ENCODE results near the gene RBP4.
"Not testable (repeated sequence)": the region's sequence is repeated elsewhere in the genome, so short reads cannot be mapped to it uniquely, and the experiment has no call there.

RBP4 gene

DNA sequence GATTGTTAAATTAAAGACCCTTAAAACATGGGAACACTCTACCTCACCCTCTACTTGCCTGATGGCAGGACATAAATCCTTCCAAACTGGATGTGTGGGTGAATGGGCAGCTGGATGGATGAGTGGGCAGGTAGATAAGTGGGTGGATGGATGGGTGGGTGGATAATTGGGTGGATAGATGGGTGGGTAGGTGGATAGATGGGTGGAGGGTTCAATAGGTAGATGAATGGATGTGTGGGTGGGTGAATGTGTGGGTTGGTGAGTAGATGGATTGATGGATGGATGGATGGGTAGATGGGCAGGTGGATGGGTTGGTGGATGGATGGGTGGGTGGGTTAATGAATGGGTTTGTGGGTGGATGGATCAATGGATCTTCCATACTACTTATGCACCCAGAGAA lies 53.5 kb downstream of the RBP4 start:
- no peak for DNase-seq (ENCODE audit: low read depth)
- no peak overlapping the region for H3K4me3 ChIP-seq (ENCODE audit: low read depth, low read length)
- TF ChIP-seq, protein P1, sequence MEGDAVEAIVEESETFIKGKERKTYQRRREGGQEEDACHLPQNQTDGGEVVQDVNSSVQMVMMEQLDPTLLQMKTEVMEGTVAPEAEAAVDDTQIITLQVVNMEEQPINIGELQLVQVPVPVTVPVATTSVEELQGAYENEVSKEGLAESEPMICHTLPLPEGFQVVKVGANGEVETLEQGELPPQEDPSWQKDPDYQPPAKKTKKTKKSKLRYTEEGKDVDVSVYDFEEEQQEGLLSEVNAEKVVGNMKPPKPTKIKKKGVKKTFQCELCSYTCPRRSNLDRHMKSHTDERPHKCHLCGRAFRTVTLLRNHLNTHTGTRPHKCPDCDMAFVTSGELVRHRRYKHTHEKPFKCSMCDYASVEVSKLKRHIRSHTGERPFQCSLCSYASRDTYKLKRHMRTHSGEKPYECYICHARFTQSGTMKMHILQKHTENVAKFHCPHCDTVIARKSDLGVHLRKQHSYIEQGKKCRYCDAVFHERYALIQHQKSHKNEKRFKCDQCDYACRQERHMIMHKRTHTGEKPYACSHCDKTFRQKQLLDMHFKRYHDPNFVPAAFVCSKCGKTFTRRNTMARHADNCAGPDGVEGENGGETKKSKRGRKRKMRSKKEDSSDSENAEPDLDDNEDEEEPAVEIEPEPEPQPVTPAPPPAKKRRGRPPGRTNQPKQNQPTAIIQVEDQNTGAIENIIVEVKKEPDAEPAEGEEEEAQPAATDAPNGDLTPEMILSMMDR (IDR thresholded peaks at IDR 0.05; ENCODE audit: low read depth, low read length, missing control alignments) = no peak

DNA sequence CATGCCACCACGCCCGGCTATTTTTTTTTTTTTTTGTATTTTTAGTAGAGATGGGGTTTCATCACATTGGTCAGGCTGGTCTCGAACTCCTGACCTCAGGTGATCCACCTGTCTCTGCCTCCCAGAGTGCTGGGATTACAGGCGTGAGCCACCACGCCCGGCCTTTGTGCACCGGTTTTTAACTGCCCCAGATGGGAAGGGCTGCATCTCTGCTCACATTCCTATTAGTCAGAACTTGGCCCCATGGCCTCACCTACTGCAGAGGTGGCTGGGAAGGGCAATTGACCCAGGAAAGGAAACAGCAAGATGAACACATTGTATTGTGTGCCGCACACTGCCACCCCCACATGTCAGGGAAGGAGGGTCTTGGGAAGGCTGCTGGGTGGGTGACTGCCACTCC lies 54.0 kb downstream of the RBP4 start:
- DNase-seq (ENCODE audit: low read depth); H3K4me3 ChIP-seq (ENCODE audit: low read depth, low read length): not testable (repeated sequence)

DNA sequence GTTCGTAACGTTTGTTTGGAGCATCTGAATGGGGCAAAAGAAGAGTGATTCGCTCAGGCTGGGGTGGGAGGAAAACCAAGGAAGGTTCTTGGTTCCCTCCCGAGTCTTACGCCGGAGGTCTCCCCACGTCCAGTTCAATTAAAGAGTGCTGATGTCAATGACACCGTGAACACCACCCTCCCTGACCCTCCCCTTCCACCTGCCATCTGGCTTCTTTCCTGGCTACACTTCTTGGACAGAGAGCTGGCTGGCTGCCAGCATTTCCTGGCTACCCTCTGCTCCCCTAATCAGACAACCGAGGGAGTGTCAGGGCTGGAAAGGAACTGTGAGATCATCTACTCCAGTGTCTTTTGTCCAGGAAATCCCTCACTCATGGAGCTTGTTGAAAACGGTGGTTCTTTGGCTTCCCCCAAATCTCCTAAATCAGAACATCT lies 58.7 kb downstream of the RBP4 start:
- no peak for DNase-seq (ENCODE audit: low read depth)
- no peak overlapping the region for H3K4me3 ChIP-seq (ENCODE audit: low read depth, low read length)
- TF ChIP-seq, protein P1 (IDR thresholded peaks at IDR 0.05; ENCODE audit: low read depth, low read length, missing control alignments) = no peak
